OCI-LY1 (cell line): Measurements from ENCODE around the gene CCDC167.

ENCODE experiments used
- H2AFZ ChIP-seq: fragments of 200-600 bp; sonication (generic), shearing (Covaris generic); 2 replicates; pipeline ENCODE4 v1.6.0; 2014; ENCODE audit warnings: antibody characterized with exemption, mild to moderate bottlenecking, low read length
- H3F3A ChIP-seq: fragments of 200-600 bp; sonication (generic), shearing (Covaris generic); 2 replicates; pipeline ENCODE4 v1.6.0; 2014; ENCODE audit warnings: mild to moderate bottlenecking, antibody characterized with exemption, low read length, moderate library complexity; ENCODE audit not compliant: insufficient read depth
- H3K27ac ChIP-seq: fragments of 200-600 bp; sonication (generic); 2 replicates; pipeline ENCODE4 v1.5.1; 2014; ENCODE audit warnings: low read length, mixed run types, mild to moderate bottlenecking, low read depth; ENCODE audit not compliant: poor library complexity, severe bottlenecking
- H3K27me3 ChIP-seq: fragments of 200-600 bp; sonication (generic); 2 replicates; pipeline ENCODE4 v1.6.0; 2014; ENCODE audit warnings: antibody characterized with exemption, mild to moderate bottlenecking, low read length, moderate library complexity; ENCODE audit not compliant: insufficient read depth
- H3K36me3 ChIP-seq: fragments of 200-600 bp; sonication (generic); 2 replicates; pipeline ENCODE4 v1.6.1; 2014; ENCODE audit warnings: mild to moderate bottlenecking, antibody characterized with exemption, low read length, moderate library complexity, mixed read lengths; ENCODE audit not compliant: insufficient read depth
- H3K4me1 ChIP-seq: fragments of 200-600 bp; sonication (generic); 2 replicates; pipeline ENCODE4 v1.5.1; 2014; ENCODE audit warnings: mild to moderate bottlenecking, low read length, moderate library complexity; ENCODE audit not compliant: insufficient read depth, severe bottlenecking
- H3K4me2 ChIP-seq: fragments of 200-600 bp; sonication (generic), shearing (Covaris generic); 2 replicates; pipeline ENCODE4 v1.6.1; 2014; ENCODE audit warnings: low read length
- H3K4me3 ChIP-seq: fragments of 200-600 bp; sonication (generic); 2 replicates; pipeline ENCODE4 v1.5.1; 2014; ENCODE audit warnings: low read length, low read depth, mild to moderate bottlenecking, mixed read lengths; ENCODE audit not compliant: poor library complexity, severe bottlenecking
- H3K79me2 ChIP-seq: fragments of 200-600 bp; shearing (Covaris generic); 2 replicates; pipeline ENCODE4 v1.6.1; 2016; ENCODE audit warnings: mixed run types, low read length, mixed read lengths; ENCODE audit not compliant: insufficient read depth
- H3K9ac ChIP-seq: fragments of 200-600 bp; sonication (generic), shearing (Covaris generic); 2 replicates; pipeline ENCODE4 v1.6.1; 2014; ENCODE audit warnings: mild to moderate bottlenecking, low read length, mixed read lengths
- H3K9me2 ChIP-seq: fragments of 200-600 bp; sonication (generic), shearing (Covaris generic); 2 replicates; pipeline ENCODE4 v1.6.1; 2014; ENCODE audit warnings: low read depth, mild to moderate bottlenecking, low read length, mixed read lengths
- H3K9me3 ChIP-seq: fragments of 200-600 bp; shearing (Covaris generic); 2 replicates; pipeline ENCODE4 v1.6.1; 2014; ENCODE audit warnings: low read length, mixed read lengths
- H4K20me1 ChIP-seq: fragments of 200-600 bp; sonication (generic), shearing (Covaris generic); 2 replicates; pipeline ENCODE4 v1.6.0; 2016; ENCODE audit warnings: mild to moderate bottlenecking, low read length; ENCODE audit not compliant: insufficient read depth
- CTCF ChIP-seq: fragments of 200-600 bp; sonication (generic), shearing (Covaris generic); IDR thresholded peaks from 2 replicates; pipeline ENCODE4 v1.5.1; 2017; ENCODE audit warnings: mild to moderate bottlenecking, antibody characterized with exemption, low read length, moderate library complexity, mixed read lengths
- EZH2 ChIP-seq: fragments of 200-600 bp; sonication (generic), shearing (Covaris generic); IDR thresholded peaks from 2 replicates; pipeline ENCODE4 v1.8.0; 2017; ENCODE audit warnings: borderline replicate concordance, mixed run types, mild to moderate bottlenecking, antibody characterized with exemption, low read length, moderate library complexity, mixed read lengths

Gene CCDC167

GRCh38 chr6:37540029-37540352 is 40.3 kb upstream of the CCDC167 start:
- H3K27ac ChIP-seq, result no peak overlapping the region
- no peak overlapping the region for H3K4me3 ChIP-seq
- H3K27me3 ChIP-seq, result peaks cover 5% of the 10 kb centered on the region; the same call in 1 of the 2 replicates
- H3K79me2 ChIP-seq, result no peaks in the 10 kb centered on the region
- no peaks in the 10 kb centered on the region for H3K9me3 ChIP-seq
- no peaks in the 10 kb centered on the region for H3K4me1 ChIP-seq
- TF ChIP-seq CTCF (no peak), EZH2 (no peak)
- H3K4me2 ChIP-seq, result no peak overlapping the region
- no peaks in the 10 kb centered on the region for H3K9me2 ChIP-seq
- no peak overlapping the region for H3K9ac ChIP-seq
- H2AFZ ChIP-seq, result no peak overlapping the region
- no peaks in the 10 kb centered on the region for H4K20me1 ChIP-seq
- H3F3A ChIP-seq, result no peaks in the 10 kb centered on the region
- no peaks in the 10 kb centered on the region for H3K36me3 ChIP-seq

GRCh38 chr6:37539171-37540028 is 39.7 kb upstream of the CCDC167 start:
- H3K4me2 ChIP-seq, result no peak overlapping the region
- no peak overlapping the region for H3K4me3 ChIP-seq
- H2AFZ ChIP-seq, result no peak overlapping the region
- H3K36me3 ChIP-seq, result no peaks in the 10 kb centered on the region
- peaks cover 5% of the 10 kb centered on the region; the same call in 1 of the 2 replicates for H3K27me3 ChIP-seq
- no peaks in the 10 kb centered on the region for H3K9me3 ChIP-seq
- no peaks in the 10 kb centered on the region for H3K4me1 ChIP-seq
- H3K9ac ChIP-seq, result no peak overlapping the region
- no peak for TF ChIP-seq EZH2
- no peak for TF ChIP-seq CTCF
- H3K9me2 ChIP-seq, result no peaks in the 10 kb centered on the region
- H3K79me2 ChIP-seq, result no peaks in the 10 kb centered on the region
- H3K27ac ChIP-seq, result no peak overlapping the region
- H4K20me1 ChIP-seq, result no peaks in the 10 kb centered on the region
- no peaks in the 10 kb centered on the region for H3F3A ChIP-seq

GRCh38 chr6:37538107-37538506 is 38.4 kb upstream of the CCDC167 start:
- Histone ChIP-seq H2AFZ (no peak overlapping the region), H3K9ac (no peak overlapping the region), H3K79me2 (no peaks in the 10 kb centered on the region), H3K4me3 (no peak overlapping the region), H3F3A (no peaks in the 10 kb centered on the region), H3K4me2 (no peak overlapping the region), H3K9me2 (no peaks in the 10 kb centered on the region), H3K9me3 (no peaks in the 10 kb centered on the region), H3K4me1 (no peaks in the 10 kb centered on the region), H3K36me3 (no peaks in the 10 kb centered on the region), H3K27ac (no peak overlapping the region), H3K27me3 (no peaks in the 10 kb centered on the region), H4K20me1 (no peaks in the 10 kb centered on the region)
- TF ChIP-seq CTCF, result peak; percentile 38
- no peak for TF ChIP-seq EZH2
